ENCODE data around the gene RFC2. TPM values are rescaled to one million over a fixed set of nuclear protein-coding genes. Genes with fewer than 3 reads are reported as not detected.

The RFC2 gene
- total RNA-seq, 6 experiments from 2014 or later, result 8.0 to 21.3 (median 12.2) TPM

GRCh38 chr7:74277636-74278035 lies 23.4 kb upstream of the RFC2 start:
- no peaks in the 10 kb centered on the region for H3K9me3 ChIP-seq
- DNase-seq (no peak), ATAC-seq (no peak)
- H3K27me3 ChIP-seq, result no peaks in the 10 kb centered on the region
- 94% methylated on average over 2 of the region's 4 CpGs for WGBS (ENCODE audit: insufficient coverage, low coverage, low lambda C conversion rate, missing lambda C conversion rate)
- H3K27ac ChIP-seq, result no peak overlapping the region
- TF ChIP-seq POLR2A (IDR thresholded peaks at IDR 0.05), result no peak
- TF ChIP-seq CTCF (IDR thresholded peaks at IDR 0.05), result no peak
- no peak overlapping the region for H3K4me3 ChIP-seq
- H3K36me3 ChIP-seq, result no peaks in the 10 kb centered on the region
- no peaks in the 10 kb centered on the region for H3K4me1 ChIP-seq
- intact Hi-C loops (cut with DNase I), result loop anchor here in 1 of 2 donors (10.0 kb wide), 1 partner anchor 73 kb away; no protein-coding TSS in a partner anchor

- H3K36me3 ChIP-seq, result no peaks in the 10 kb centered on the region
- H3K4me1 ChIP-seq, result peaks cover 0 to 6% (median 0%) of the 10 kb centered on the region in 4 donors
- H3K27me3 ChIP-seq, result no peaks in the 10 kb centered on the region
- intact Hi-C loops (cut with DNase I), result loop anchor here in 1 of 2 donors (10.0 kb wide), 1 partner anchor 71 kb away; no protein-coding TSS in a partner anchor
- 73% methylated on average over 2 of the region's 6 CpGs for WGBS (ENCODE audit: insufficient coverage, low coverage, low lambda C conversion rate, missing lambda C conversion rate)
- H3K27ac ChIP-seq, result no peak overlapping the region
- H3K4me3 ChIP-seq, result no peak overlapping the region
- H3K9me3 ChIP-seq, result no peaks in the 10 kb centered on the region
- peak in 1 of 4 donors; percentile 10 for ATAC-seq
- TF ChIP-seq CTCF (IDR thresholded peaks at IDR 0.05) (peak; percentile 21 to 38 (median 30)), POLR2A (IDR thresholded peaks at IDR 0.05) (no peak)
- DNase-seq, result no peak
Observed at GRCh38 chr7:74275401-74275881, 21.2 kb upstream of the RFC2 start.

- Histone ChIP-seq H3K9me3 (no peaks in the 10 kb centered on the region), H3K4me1 (peaks cover 0 to 6% (median 0%) of the 10 kb centered on the region in 4 donors), H3K27me3 (no peaks in the 10 kb centered on the region), H3K27ac (peak overlapping the region; percentile 62 to 67 (median 66)), H3K4me3 (no peak overlapping the region), H3K36me3 (no peaks in the 10 kb centered on the region)
- intact Hi-C loops (cut with DNase I), result loop anchor here in 1 of 2 donors (10.0 kb wide), 1 partner anchor 68 kb away; no protein-coding TSS in a partner anchor
- WGBS (ENCODE audit: insufficient coverage, low coverage, low lambda C conversion rate, missing lambda C conversion rate), result 55% methylated on average over 6 of the region's 10 CpGs
- DNase-seq, result peak in 2 of 3 donors; percentile 59 to 66
- ATAC-seq, result peak; percentile 40 to 79 (median 66)
- TF ChIP-seq CTCF (IDR thresholded peaks at IDR 0.05), result no peak
- peak; percentile 16 for TF ChIP-seq POLR2A (IDR thresholded peaks at IDR 0.05)
Observed at GRCh38 chr7:74272305-74273038, 18.3 kb upstream of the RFC2 start.

- Histone ChIP-seq H3K27ac (peak overlapping the region; percentile 62 to 67 (median 66)), H3K9me3 (no peaks in the 10 kb centered on the region), H3K27me3 (no peaks in the 10 kb centered on the region), H3K4me3 (no peak overlapping the region), H3K4me1 (peaks cover 0 to 6% (median 0%) of the 10 kb centered on the region in 4 donors), H3K36me3 (no peaks in the 10 kb centered on the region)
- TF ChIP-seq CTCF (IDR thresholded peaks at IDR 0.05) (no peak), POLR2A (IDR thresholded peaks at IDR 0.05) (no peak)
- 38% methylated on average over 4 of the region's 6 CpGs for WGBS (ENCODE audit: insufficient coverage, low coverage, low lambda C conversion rate, missing lambda C conversion rate)
- no peak for DNase-seq
- peak in 1 of 4 donors; percentile 8 for ATAC-seq
- intact Hi-C loops (cut with DNase I), result loop anchor here in 1 of 2 donors (10.0 kb wide), 1 partner anchor 67 kb away; no protein-coding TSS in a partner anchor
Observed at GRCh38 chr7:74271742-74272141, 17.5 kb upstream of the RFC2 start.

Measured in right lobe of liver (tissue), 6 donors.